NCI-H1436 treated with DMSO at 0.1 percent for 48 hours (cell line): ENCODE data around the gene TRIL.

Experiments used
- DNase-seq: peaks from one replicate; lab custom pipeline; 2025; lab: John Stamatoyannopoulos, UW

TRIL gene

GRCh38 chr7:28939844-28940544 lies 18.1 kb downstream of the TRIL start:
- DNase-seq: no peak

- no peak for DNase-seq
Measured at GRCh38 chr7:28939367-28939766, 18.8 kb downstream of the TRIL start.

- DNase-seq: no peak
Measured at GRCh38 chr7:28937619-28938018, 20.5 kb downstream of the TRIL start.

GRCh38 chr7:28937103-28937502 lies 21.0 kb downstream of the TRIL start:
- DNase-seq: no peak

GRCh38 chr7:28933846-28934320 lies 24.2 kb downstream of the TRIL start:
- DNase-seq: no peak

- DNase-seq: no peak
Measured at GRCh38 chr7:28931565-28931964, 26.6 kb downstream of the TRIL start.

GRCh38 chr7:28926871-28927597 lies 31.1 kb downstream of the TRIL start:
- peak; percentile 85 for DNase-seq

- DNase-seq: peak; percentile 38
Measured at GRCh38 chr7:28922624-28923331, 35.4 kb downstream of the TRIL start.

GRCh38 chr7:28921822-28922221 lies 36.3 kb downstream of the TRIL start:
- DNase-seq: peak; percentile 11

GRCh38 chr7:28920424-28920823 lies 37.7 kb downstream of the TRIL start:
- no peak for DNase-seq

GRCh38 chr7:28919510-28919909 lies 38.6 kb downstream of the TRIL start:
- DNase-seq: no peak

- DNase-seq: no peak
Measured at GRCh38 chr7:28908775-28909174, 49.4 kb downstream of the TRIL start.

GRCh38 chr7:28905464-28905863 lies 52.7 kb downstream of the TRIL start:
- DNase-seq: no peak

- no peak for DNase-seq
Measured at GRCh38 chr7:28904578-28905048, 53.5 kb downstream of the TRIL start.

GRCh38 chr7:28903730-28904577 lies 54.2 kb downstream of the TRIL start:
- no peak for DNase-seq
